H9 (cell line): ENCODE data around the gene GIPC1. TPM values are rescaled to one million over a fixed set of nuclear protein-coding genes. Genes with fewer than 3 reads are reported as not detected.

Source experiments
- DNase-seq: peaks from one replicate; pipeline ENCODE4 v3.0.0-alpha.2; 2017
- H2AFZ ChIP-seq: one replicate; pipeline ENCODE4 v1.6.1; 2013; ENCODE audit warnings: mild to moderate bottlenecking, low read length, control low read depth, moderate library complexity
- H2AK5ac ChIP-seq: 2 replicates; pipeline ENCODE4 v1.6.1; 2013; ENCODE audit warnings: low read length, control low read depth, mixed read lengths; ENCODE audit not compliant: insufficient read length
- H2BK120ac ChIP-seq: one replicate; pipeline ENCODE4 v1.6.1; 2013; ENCODE audit warnings: low read depth, mild to moderate bottlenecking, low read length, control low read depth, inconsistent platforms; ENCODE audit not compliant: poor library complexity, severe bottlenecking
- H2BK12ac ChIP-seq: 2 replicates; pipeline ENCODE4 v1.6.1; 2013; ENCODE audit warnings: low read length, control low read depth, mixed read lengths, low read depth; ENCODE audit not compliant: insufficient read length
- H2BK15ac ChIP-seq: 2 replicates; pipeline ENCODE4 v1.6.1; 2013; ENCODE audit warnings: low read depth, low read length, control low read depth
- H2BK20ac ChIP-seq: one replicate; pipeline ENCODE4 v1.6.1; 2013; ENCODE audit warnings: low read depth, mild to moderate bottlenecking, low read length, control low read depth, inconsistent platforms; ENCODE audit not compliant: poor library complexity, severe bottlenecking
- H2BK5ac ChIP-seq: 2 replicates; pipeline ENCODE4 v1.6.1; 2013; ENCODE audit warnings: low read length, control low read depth, mixed read lengths; ENCODE audit not compliant: insufficient read length
- H3K14ac ChIP-seq: 2 replicates; pipeline ENCODE4 v1.6.1; 2013; ENCODE audit warnings: low read length, control low read depth; ENCODE audit not compliant: insufficient read depth
- H3K18ac ChIP-seq: 2 replicates; pipeline ENCODE4 v1.6.1; 2013; ENCODE audit warnings: low read depth, mild to moderate bottlenecking, mixed read lengths, low read length, control low read depth; ENCODE audit not compliant: insufficient read length
- H3K23ac ChIP-seq: 2 replicates; pipeline ENCODE4 v1.6.1; 2013; ENCODE audit warnings: low read length, control low read depth, mixed read lengths, low read depth; ENCODE audit not compliant: insufficient read length
- H3K23me2 ChIP-seq: 2 replicates; pipeline ENCODE4 v1.6.1; 2013; ENCODE audit warnings: low read depth, mild to moderate bottlenecking, mixed read lengths, low read length, control low read depth; ENCODE audit not compliant: insufficient read length, poor library complexity, severe bottlenecking
- H3K27ac ChIP-seq: 2 replicates; pipeline ENCODE4 v1.5.1; 2013; ENCODE audit warnings: low read length, control low read depth, mixed read lengths, low read depth; ENCODE audit not compliant: insufficient read length
- H3K27me3 ChIP-seq: 2 replicates; pipeline ENCODE4 v1.6.1; 2013; ENCODE audit warnings: low read length, control low read depth, inconsistent platforms; ENCODE audit not compliant: insufficient read depth
- H3K4ac ChIP-seq: 2 replicates; pipeline ENCODE4 v1.6.1; 2013; ENCODE audit warnings: low read depth, mild to moderate bottlenecking, control low read depth, inconsistent platforms, low read length, moderate library complexity
- H3K4me1 ChIP-seq: 2 replicates; pipeline ENCODE4 v1.6.1; 2013; ENCODE audit warnings: low read length, control low read depth, inconsistent platforms; ENCODE audit not compliant: insufficient read depth
- H3K4me2 ChIP-seq: 2 replicates; pipeline ENCODE4 v1.6.1; 2013; ENCODE audit warnings: low read length, control low read depth, mixed read lengths; ENCODE audit not compliant: insufficient read length, insufficient read depth
- H3K56ac ChIP-seq: 2 replicates; pipeline ENCODE4 v1.6.1; 2013; ENCODE audit warnings: low read depth, mild to moderate bottlenecking, mixed read lengths, low read length, control low read depth; ENCODE audit not compliant: insufficient read length
- H3K79me1 ChIP-seq: 2 replicates; pipeline ENCODE4 v1.6.1; 2013; ENCODE audit warnings: low read depth, mild to moderate bottlenecking, moderate library complexity, low read length, control low read depth, inconsistent platforms; ENCODE audit not compliant: insufficient read depth, poor library complexity, severe bottlenecking
- H3K79me2 ChIP-seq: 2 replicates; pipeline ENCODE4 v1.6.1; 2013; ENCODE audit warnings: low read length, control low read depth, inconsistent platforms; ENCODE audit not compliant: insufficient read depth
- H3K9ac ChIP-seq: 2 replicates; pipeline ENCODE4 v1.6.1; 2013; ENCODE audit warnings: low read length, control low read depth, mixed read lengths; ENCODE audit not compliant: insufficient read length; ENCODE audit errors: extremely low read depth
- H3K9me3 ChIP-seq: one replicate; pipeline ENCODE4 v1.6.1; 2013; ENCODE audit warnings: low read depth, low read length, inconsistent platforms; ENCODE audit not compliant: control insufficient read depth
- H3T11ph ChIP-seq: one replicate; pipeline ENCODE4 v1.6.1; 2013; ENCODE audit warnings: mild to moderate bottlenecking, low read length, control low read depth, inconsistent platforms
- H4K20me1 ChIP-seq: one replicate; pipeline ENCODE4 v1.6.1; 2013; ENCODE audit not compliant: control insufficient read depth, insufficient read length, insufficient read depth
- H4K5ac ChIP-seq: 2 replicates; pipeline ENCODE4 v1.6.1; 2013; ENCODE audit warnings: low read depth, mild to moderate bottlenecking, mixed read lengths, low read length, control low read depth; ENCODE audit not compliant: insufficient read length
- H4K8ac ChIP-seq: replicated peaks from 2 replicates; pipeline ENCODE4 v1.6.1; 2013; ENCODE audit warnings: low read length, control low read depth, mixed read lengths, low read depth; ENCODE audit not compliant: insufficient read length
- H4K91ac ChIP-seq: 2 replicates; pipeline ENCODE4 v1.6.1; 2013; ENCODE audit warnings: low read depth, mild to moderate bottlenecking, moderate library complexity, mixed read lengths, low read length, control low read depth; ENCODE audit not compliant: insufficient read length
- H3K27ac Mint-ChIP-seq, 3 experiments: 2 replicates in 2 of 3; 3 replicates in 1 of 3; pipeline ENCODE4 v1.8.0; 2020 to 2021; ENCODE audit warnings: mixed read lengths in 3 of 3, mild to moderate bottlenecking in 1 of 3, moderate library complexity in 1 of 3
- H3K27me3 Mint-ChIP-seq: 2 replicates; pipeline ENCODE4 v1.8.0; 2021; ENCODE audit warnings: low read depth, mild to moderate bottlenecking, moderate library complexity, mixed read lengths
- H3K36me3 Mint-ChIP-seq, 3 experiments: 2 replicates in 2 of 3; 3 replicates in 1 of 3; pipeline ENCODE4 v1.8.0; 2020 to 2021; ENCODE audit warnings: low read depth in 3 of 3, mixed read lengths in 3 of 3; ENCODE audit not compliant: insufficient read depth in 1 of 3
- H3K4me1 Mint-ChIP-seq, 2 experiments: 2 replicates each; pipeline ENCODE4 v1.8.0; 2020; ENCODE audit warnings: mixed read lengths in 2 of 2
- H3K4me3 Mint-ChIP-seq, 2 experiments: 2 replicates in 1 of 2; 3 replicates in 1 of 2; pipeline ENCODE4 v1.8.0; 2020 to 2021; ENCODE audit warnings: mild to moderate bottlenecking in 2 of 2, mixed read lengths in 2 of 2, moderate library complexity in 1 of 2
- H3K9me3 Mint-ChIP-seq, 2 experiments: 2 replicates in 1 of 2; 3 replicates in 1 of 2; pipeline ENCODE4 v1.8.0; 2020; ENCODE audit warnings: mild to moderate bottlenecking in 2 of 2, mixed read lengths in 2 of 2, moderate library complexity in 1 of 2
- CTCF ChIP-seq: fragments of 200-600 bp; sonication (generic); conservative IDR thresholded peaks from 3 replicates; pipeline ENCODE4 v1.8.0; 2021; ENCODE audit warnings: antibody characterized with exemption, mild to moderate bottlenecking
- WGBS: extraction: QIAGEN DNeasy Blood & Tissue Kit; methylation state at CpG from one replicate; pipeline ENCODE4 v1.1.7; 2013; ENCODE audit warnings: missing lambda C conversion rate, low lambda C conversion rate, mixed read lengths; ENCODE audit not compliant: insufficient read length; ENCODE audit errors: extremely low coverage; 5-methylcytosine and 5-hydroxymethylcytosine counted together
- total RNA-seq: library from RNA; stranded (reverse); gene quantifications from 2 replicates; pipeline ENCODE4 v1.2.1, GENCODE V29; 2021

Gene GIPC1
- total RNA-seq, 1 experiment from 2014 or later = 70.6 TPM

DNA sequence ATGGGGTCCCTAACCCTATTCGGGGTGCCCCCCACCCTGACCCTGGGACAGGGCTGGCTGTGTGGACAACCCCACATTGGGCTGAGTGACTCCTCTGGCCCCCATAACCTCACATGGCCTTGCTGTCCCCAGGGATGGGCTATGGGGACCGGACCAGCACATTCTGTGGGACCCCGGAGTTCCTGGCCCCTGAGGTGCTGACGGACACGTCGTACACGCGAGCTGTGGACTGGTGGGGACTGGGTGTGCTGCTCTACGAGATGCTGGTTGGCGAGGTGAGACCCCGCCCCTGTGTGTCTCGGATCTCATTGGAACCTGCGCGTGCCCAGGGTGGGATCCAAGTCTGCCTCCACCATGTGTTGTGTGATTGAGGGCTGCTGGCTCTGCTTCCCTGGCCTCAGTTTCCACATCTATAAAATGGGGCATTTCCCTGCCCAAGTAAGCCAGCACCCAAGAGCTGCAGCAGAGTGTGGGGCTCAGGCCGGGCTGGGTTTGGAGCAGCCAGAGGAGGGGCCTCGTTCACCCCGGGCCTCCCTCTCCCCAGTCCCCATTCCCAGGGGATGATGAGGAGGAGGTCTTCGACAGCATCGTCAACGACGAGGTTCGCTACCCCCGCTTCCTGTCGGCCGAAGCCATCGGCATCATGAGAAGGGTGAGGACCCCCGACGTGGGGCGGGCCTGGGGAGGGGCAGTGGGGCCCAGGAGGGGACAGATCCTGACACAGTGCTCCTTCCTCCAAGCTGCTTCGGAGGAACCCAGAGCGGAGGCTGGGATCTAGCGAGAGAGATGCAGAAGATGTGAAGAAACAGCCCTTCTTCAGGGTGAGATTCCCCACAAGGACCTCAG lies 25.7 kb downstream of the GIPC1 start:
- Histone ChIP-seq H3T11ph (no peak overlapping the region), H3K79me2 (no peaks in the 10 kb centered on the region), H3K23ac (no peak overlapping the region), H2BK5ac (no peak overlapping the region), H2AK5ac (no peak overlapping the region), H3K56ac (no peak overlapping the region), H3K23me2 (peaks cover 5% of the 10 kb centered on the region), H4K20me1 (no peaks in the 10 kb centered on the region), H2AFZ (no peak overlapping the region), H3K9ac (no peak overlapping the region), H3K9me3 (no peaks in the 10 kb centered on the region), H3K27ac (no peak overlapping the region), H2BK12ac (no peak overlapping the region), H3K18ac (no peak overlapping the region), H3K4me1 (no peaks in the 10 kb centered on the region), H3K14ac (no peak overlapping the region), H2BK20ac (no peak overlapping the region), H3K79me1 (no peaks in the 10 kb centered on the region), H4K8ac (no peak overlapping the region), H3K4ac (no peak overlapping the region), H4K5ac (no peak overlapping the region), H4K91ac (no peak overlapping the region), H2BK120ac (no peak overlapping the region), H3K4me2 (no peak overlapping the region), H2BK15ac (no peak overlapping the region), H3K27me3 (no peaks in the 10 kb centered on the region)
- no peak overlapping the region for H3K4me3 Mint-ChIP-seq
- peaks cover 2% of the 10 kb centered on the region; the same call in 1 of the 2 replicates for H3K27me3 Mint-ChIP-seq
- H3K27ac Mint-ChIP-seq = no peak overlapping the region
- no peak for DNase-seq
- TF ChIP-seq CTCF = no peak
- peaks cover 9 to 45% (median 37%) of the 10 kb centered on the region in 3 experiments; a peak in 6 of 7 replicates for H3K36me3 Mint-ChIP-seq
- no CpG with 5 or more reads among the region's 32 CpGs for WGBS
- no peaks in the 10 kb centered on the region for H3K9me3 Mint-ChIP-seq
- peaks cover 8 to 18% of the 10 kb centered on the region in 2 experiments for H3K4me1 Mint-ChIP-seq
